ENCODE data around the gene RPL41. TPM values are rescaled to one million over a fixed set of nuclear protein-coding genes. Genes with fewer than 3 reads are reported as not detected.

RPL41 gene
- total RNA-seq, 1 experiment from 2014 or later = 4,637 TPM

DNA sequence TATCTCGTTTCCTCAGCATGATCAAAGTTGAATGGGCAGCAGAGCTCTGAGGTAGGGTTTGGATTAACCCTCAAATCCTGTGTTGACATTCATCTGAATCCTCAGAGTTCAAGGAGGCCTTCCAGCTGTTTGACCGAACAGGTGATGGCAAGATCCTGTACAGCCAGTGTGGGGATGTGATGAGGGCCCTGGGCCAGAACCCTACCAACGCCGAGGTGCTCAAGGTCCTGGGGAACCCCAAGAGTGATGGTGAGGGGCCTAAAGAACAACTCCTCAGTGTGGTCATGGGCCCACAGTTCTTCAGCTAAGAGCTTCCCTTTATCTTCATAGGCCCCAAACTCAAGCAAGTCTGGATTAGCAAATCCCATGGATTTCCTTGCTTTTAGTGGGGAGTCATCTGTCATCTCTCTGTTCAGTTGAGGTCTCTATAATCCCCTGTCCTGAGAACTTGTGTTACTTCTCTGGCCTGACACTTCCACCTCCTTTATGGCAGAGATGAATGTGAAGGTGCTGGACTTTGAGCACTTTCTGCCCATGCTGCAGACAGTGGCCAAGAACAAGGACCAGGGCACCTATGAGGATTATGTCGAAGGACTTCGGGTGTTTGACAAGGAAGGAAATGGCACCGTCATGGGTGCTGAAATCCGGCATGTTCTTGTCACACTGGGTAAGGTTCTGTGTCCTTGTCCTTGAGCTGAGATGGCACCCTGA lies 43.2 kb downstream of the RPL41 start:
- H3K36me3 Mint-ChIP-seq (ENCODE audit: insufficient read depth in 1 of 3, low read depth in 3 of 3) = peaks cover 67 to 82% (median 72%) of the 10 kb centered on the region in 3 experiments
- no peak overlapping the region for H2BK120ac ChIP-seq (ENCODE audit: low read depth, low read length, poor library complexity, severe bottlenecking)
- H3K27ac Mint-ChIP-seq = peak overlapping the region in 2 of 3 experiments; percentile 96 to 97; a peak in 5 of 7 replicates
- H3K4me1 ChIP-seq (ENCODE audit: insufficient read depth, low read length) = peaks cover 5% of the 10 kb centered on the region; the same call in 1 of the 2 replicates
- peak overlapping the region; percentile 93 to 96 for H3K4me3 Mint-ChIP-seq
- no peak overlapping the region for H4K91ac ChIP-seq (ENCODE audit: insufficient read length, low read depth, low read length)
- no peak overlapping the region for H2AK5ac ChIP-seq (ENCODE audit: insufficient read length, low read length)
- no peak overlapping the region for H3T11ph ChIP-seq (ENCODE audit: low read length)
- H3K4me1 Mint-ChIP-seq = peaks cover 49 to 68% of the 10 kb centered on the region in 2 experiments
- peaks cover 10% of the 10 kb centered on the region; the same call in 1 of the 2 replicates for H3K27me3 Mint-ChIP-seq (ENCODE audit: low read depth)
- no peak overlapping the region; the same call in 1 of the 2 replicates for H3K4ac ChIP-seq (ENCODE audit: low read depth, low read length)
- no peak overlapping the region for H2BK20ac ChIP-seq (ENCODE audit: low read depth, low read length, poor library complexity, severe bottlenecking)
- H4K20me1 ChIP-seq (ENCODE audit: control insufficient read depth, insufficient read depth, insufficient read length) = no peaks in the 10 kb centered on the region
- peak overlapping the region; percentile 9 for H3K18ac ChIP-seq (ENCODE audit: insufficient read length, low read depth, low read length)
- peak overlapping the region; percentile 80 for H3K4me2 ChIP-seq (ENCODE audit: insufficient read depth, insufficient read length, low read length)
- no CpG with 5 or more reads among the region's 8 CpGs for WGBS (ENCODE audit: extremely low coverage, insufficient read length, low lambda C conversion rate)
- H3K27me3 ChIP-seq (ENCODE audit: insufficient read depth, low read length) = no peaks in the 10 kb centered on the region
- TF ChIP-seq, protein P1, sequence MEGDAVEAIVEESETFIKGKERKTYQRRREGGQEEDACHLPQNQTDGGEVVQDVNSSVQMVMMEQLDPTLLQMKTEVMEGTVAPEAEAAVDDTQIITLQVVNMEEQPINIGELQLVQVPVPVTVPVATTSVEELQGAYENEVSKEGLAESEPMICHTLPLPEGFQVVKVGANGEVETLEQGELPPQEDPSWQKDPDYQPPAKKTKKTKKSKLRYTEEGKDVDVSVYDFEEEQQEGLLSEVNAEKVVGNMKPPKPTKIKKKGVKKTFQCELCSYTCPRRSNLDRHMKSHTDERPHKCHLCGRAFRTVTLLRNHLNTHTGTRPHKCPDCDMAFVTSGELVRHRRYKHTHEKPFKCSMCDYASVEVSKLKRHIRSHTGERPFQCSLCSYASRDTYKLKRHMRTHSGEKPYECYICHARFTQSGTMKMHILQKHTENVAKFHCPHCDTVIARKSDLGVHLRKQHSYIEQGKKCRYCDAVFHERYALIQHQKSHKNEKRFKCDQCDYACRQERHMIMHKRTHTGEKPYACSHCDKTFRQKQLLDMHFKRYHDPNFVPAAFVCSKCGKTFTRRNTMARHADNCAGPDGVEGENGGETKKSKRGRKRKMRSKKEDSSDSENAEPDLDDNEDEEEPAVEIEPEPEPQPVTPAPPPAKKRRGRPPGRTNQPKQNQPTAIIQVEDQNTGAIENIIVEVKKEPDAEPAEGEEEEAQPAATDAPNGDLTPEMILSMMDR (conservative IDR thresholded peaks at IDR 0.05) = no peak
- peaks cover 0 to 4% of the 10 kb centered on the region in 2 experiments; a peak in 3 of 5 replicates for H3K9me3 Mint-ChIP-seq
- H3K23me2 ChIP-seq (ENCODE audit: insufficient read length, low read depth, low read length, poor library complexity, severe bottlenecking) = peaks cover 15% of the 10 kb centered on the region
- no peak overlapping the region for H2BK5ac ChIP-seq (ENCODE audit: insufficient read length, low read length)
- no peak overlapping the region for H2BK15ac ChIP-seq (ENCODE audit: low read depth, low read length)
- peak overlapping the region; percentile 98 for H3K9ac ChIP-seq (ENCODE audit: extremely low read depth, insufficient read length, low read length)
- H3K56ac ChIP-seq (ENCODE audit: insufficient read length, low read depth, low read length) = no peak overlapping the region
- no peak overlapping the region for H4K8ac ChIP-seq (replicated peaks; ENCODE audit: insufficient read length, low read depth, low read length)
- no peak overlapping the region for H2AFZ ChIP-seq (ENCODE audit: low read length)
- peak overlapping the region; percentile 1; the same call in 1 of the 2 replicates for H3K14ac ChIP-seq (ENCODE audit: insufficient read depth, low read length)
- H4K5ac ChIP-seq (ENCODE audit: insufficient read length, low read depth, low read length) = no peak overlapping the region
- H2BK12ac ChIP-seq (ENCODE audit: insufficient read length, low read depth, low read length) = no peak overlapping the region
- H3K27ac ChIP-seq (ENCODE audit: insufficient read length, low read depth, low read length) = no peak overlapping the region
- H3K79me2 ChIP-seq (ENCODE audit: insufficient read depth, low read length) = peaks cover 3% of the 10 kb centered on the region; the same call in 1 of the 2 replicates
- H3K23ac ChIP-seq (ENCODE audit: insufficient read length, low read depth, low read length) = no peak overlapping the region
- no peaks in the 10 kb centered on the region for H3K9me3 ChIP-seq (ENCODE audit: control insufficient read depth, low read depth, low read length)
- no peak for DNase-seq
- peaks cover 2% of the 10 kb centered on the region for H3K79me1 ChIP-seq (ENCODE audit: insufficient read depth, low read depth, low read length, poor library complexity, severe bottlenecking)
